A549 (cell line): ENCODE measurements around the gene TSC22D2.

Experiments used
- CTCF ChIP-seq: fragments of >200 bp; sonication (Bioruptor Twin); formaldehyde crosslinking; IDR thresholded peaks from 3 replicates; pipeline ENCODE4 v1.5.1; 2016
- EHMT2 ChIP-seq: fragments of 200-600 bp; sonication (generic); IDR thresholded peaks from 2 replicates; pipeline ENCODE4 v1.6.1; 2016; ENCODE audit warnings: antibody characterized with exemption, low read depth, mild to moderate bottlenecking, moderate library complexity
- EP300 ChIP-seq, 2 experiments: fragments of >200 bp; sonication (Bioruptor Twin); formaldehyde crosslinking; IDR thresholded peaks; 2 replicates in 1 of 2; 3 replicates in 1 of 2; pipeline ENCODE4 v1.6.1; 2016 to 2017
- HDAC2 ChIP-seq: fragments of 200-600 bp; sonication (generic); IDR thresholded peaks from 2 replicates; pipeline ENCODE4 v1.6.1; 2016
- MYC ChIP-seq: IDR thresholded peaks from 2 replicates; pipeline ENCODE4 v1.6.1; 2012; ENCODE audit warnings: mild to moderate bottlenecking, inconsistent platforms, low read length, improper control_type of control experiment, borderline replicate concordance
- POLR2A ChIP-seq: IDR thresholded peaks from 2 replicates; pipeline ENCODE4 v1.6.1; 2012; ENCODE audit warnings: mild to moderate bottlenecking, low read length
- REST ChIP-seq: fragments of 200-600 bp; sonication (generic); IDR thresholded peaks from 2 replicates; pipeline ENCODE4 v1.6.1; 2016; ENCODE audit warnings: antibody characterized with exemption, mild to moderate bottlenecking, moderate library complexity
- SMC3 ChIP-seq: fragments of >200 bp; sonication (Bioruptor Twin); formaldehyde crosslinking; IDR thresholded peaks from 3 replicates; pipeline ENCODE4 v1.6.1; 2018; ENCODE audit warnings: inconsistent platforms

GRCh38 chr3:150407051-150407807, 869 bp upstream of the TSC22D2 start:
- TF ChIP-seq CTCF: no peak
- TF ChIP-seq SMC3: no peak
- no peak for TF ChIP-seq POLR2A
- TF ChIP-seq MYC: no peak
- no peak for TF ChIP-seq HDAC2
- TF ChIP-seq REST: no peak
- TF ChIP-seq EP300 (IDR thresholded peaks at IDR 0.05): no peak
- TF ChIP-seq EHMT2: no peak
